A673 (cell line): ENCODE measurements around the gene GABRG3. TPM values are rescaled to one million over a fixed set of nuclear protein-coding genes. Genes with fewer than 3 reads are reported as not detected.

Experiments used
- BruUV-seq: library from RNA; stranded (reverse); fragments of 400-500 nt; replicated peaks from 2 replicates; lab custom pipeline; 2021; lab: Mats Ljungman, UMichigan
- CTCF ChIA-PET: fragments of 300-600 bp; sonication (Branson Sonifier 250); formaldehyde crosslinking; loops from one replicate; lab custom pipeline; 2022; ENCODE audit warnings: antibody characterized with exemption; lab: Charles Lee
- POLR2A ChIA-PET: fragments of 300-600 bp; sonication (Branson Sonifier 250); formaldehyde crosslinking; loops from one replicate; lab custom pipeline; 2022; ENCODE audit warnings: antibody characterized with exemption; ENCODE audit not compliant: low non-redundant PET; lab: Charles Lee
- DNase-seq: peaks from one replicate; pipeline ENCODE4 v3.0.0-alpha.2; 2015; ENCODE audit warnings: low spot score
- H3K27ac ChIP-seq: fragments of 200-600 bp; sonication (generic); 2 replicates; pipeline ENCODE4 v1.5.1; 2016; ENCODE audit warnings: mixed run types, low read depth, mild to moderate bottlenecking, mixed read lengths, antibody characterized with exemption, low read length; ENCODE audit not compliant: poor library complexity, severe bottlenecking
- H3K27me3 ChIP-seq: fragments of 200-600 bp; sonication (generic); replicated peaks from 2 replicates; pipeline ENCODE4 v1.6.1; 2017; ENCODE audit warnings: mixed run types, low read depth, mild to moderate bottlenecking, mixed read lengths, antibody characterized with exemption, low read length; ENCODE audit not compliant: insufficient read depth, poor library complexity
- H3K36me3 ChIP-seq: fragments of 200-600 bp; sonication (generic); 2 replicates; pipeline ENCODE4 v1.6.1; 2016; ENCODE audit warnings: mixed run types, mild to moderate bottlenecking, mixed read lengths, antibody characterized with exemption, low read length; ENCODE audit not compliant: insufficient read depth, poor library complexity, severe bottlenecking
- H3K4me1 ChIP-seq: fragments of 200-600 bp; sonication (generic); 2 replicates; pipeline ENCODE4 v1.6.1; 2017; ENCODE audit warnings: mixed run types, mild to moderate bottlenecking, mixed read lengths, antibody characterized with exemption, low read length; ENCODE audit not compliant: insufficient read depth, poor library complexity, severe bottlenecking
- H3K4me3 ChIP-seq: fragments of 200-600 bp; sonication (generic); 2 replicates; pipeline ENCODE4 v1.5.1; 2016; ENCODE audit warnings: low read depth, mixed run types, mild to moderate bottlenecking, mixed read lengths, low read length; ENCODE audit not compliant: poor library complexity, severe bottlenecking
- H3K9me3 ChIP-seq: fragments of 200-600 bp; sonication (generic); 2 replicates; pipeline ENCODE4 v1.6.1; 2016; ENCODE audit warnings: mixed run types, low read depth, mild to moderate bottlenecking, mixed read lengths, antibody characterized with exemption, low read length; ENCODE audit not compliant: poor library complexity, severe bottlenecking
- CTCF ChIP-seq: fragments of 300-800, 200-600 bp; sonication (generic); conservative IDR thresholded peaks from 2 replicates; pipeline ENCODE4 v1.5.1; 2017; ENCODE audit warnings: low read depth, mild to moderate bottlenecking, antibody characterized with exemption, low read length, moderate library complexity, mixed read lengths
- EZH2 ChIP-seq: fragments of 200-600 bp; sonication (generic); IDR thresholded peaks from 2 replicates; pipeline ENCODE4 v1.6.1; 2017; ENCODE audit warnings: borderline replicate concordance, low read depth, mild to moderate bottlenecking, mixed read lengths, antibody characterized with exemption, low read length; ENCODE audit not compliant: poor library complexity, severe bottlenecking
- intact Hi-C: fragments of 100-400 bp; cut with micrococcal nuclease; formaldehyde crosslinking; loops from one replicate; pipeline ENCODE4 v1.10.0; 2022; ENCODE audit not compliant: unreplicated experiment
- total RNA-seq: library from RNA; stranded (reverse); gene quantifications from 2 replicates; pipeline ENCODE4 v1.2.3, GENCODE V29; 2021

The GABRG3 gene
- total RNA-seq, 1 experiment from 2014 or later: not detected

GRCh38 chr15:27214961-27215360 lies 244.0 kb downstream of the GABRG3 start:
- POLR2A ChIA-PET: no interaction called here

GRCh38 chr15:27218426-27218825 lies 247.4 kb downstream of the GABRG3 start:
- Histone ChIP-seq H3K4me3 (no peak overlapping the region), H3K9me3 (peaks cover 47% of the 10 kb centered on the region), H3K4me1 (no peaks in the 10 kb centered on the region), H3K27ac (no peak overlapping the region), H3K27me3 (no peaks in the 10 kb centered on the region), H3K36me3 (no peaks in the 10 kb centered on the region)
- POLR2A ChIA-PET: no interaction called here
- intact Hi-C loops: no loop called here
- CTCF ChIA-PET: no interaction called here
- no peak for DNase-seq
- BruUV-seq: no TSS peak
- no peak for TF ChIP-seq CTCF
- no peak for TF ChIP-seq EZH2

More at GRCh38 chr15:27214961-27215360, 244.0 kb downstream of the GABRG3 start:
- H3K27ac ChIP-seq: no peak overlapping the region
- TF ChIP-seq EZH2 (no peak), CTCF (no peak)
- H3K4me3 ChIP-seq: no peak overlapping the region
- no TSS peak for BruUV-seq
- H3K36me3 ChIP-seq: no peaks in the 10 kb centered on the region
- no peaks in the 10 kb centered on the region for H3K27me3 ChIP-seq
- no peaks in the 10 kb centered on the region for H3K4me1 ChIP-seq
- intact Hi-C loops: no loop called here
- CTCF ChIA-PET: no interaction called here
- no peak for DNase-seq
- H3K9me3 ChIP-seq: peaks cover 51% of the 10 kb centered on the region

GRCh38 chr15:27219636-27220035 lies 248.7 kb downstream of the GABRG3 start:
- H3K4me1 ChIP-seq: no peaks in the 10 kb centered on the region
- no peaks in the 10 kb centered on the region for H3K27me3 ChIP-seq
- no peak for DNase-seq
- no TSS peak for BruUV-seq
- H3K9me3 ChIP-seq: peaks cover 44% of the 10 kb centered on the region
- no peak overlapping the region for H3K27ac ChIP-seq
- TF ChIP-seq CTCF (no peak), EZH2 (no peak)
- no peaks in the 10 kb centered on the region for H3K36me3 ChIP-seq
- H3K4me3 ChIP-seq: no peak overlapping the region
- CTCF ChIA-PET: no interaction called here
- POLR2A ChIA-PET: no interaction called here
- intact Hi-C loops: no loop called here
